ENCODE results near the gene SH2D4B. TPM values are rescaled to one million over a fixed set of nuclear protein-coding genes. Genes with fewer than 3 reads are reported as not detected.

Gene SH2D4B
- total RNA-seq, 4 donors from 2014 or later, result not detected

DNA sequence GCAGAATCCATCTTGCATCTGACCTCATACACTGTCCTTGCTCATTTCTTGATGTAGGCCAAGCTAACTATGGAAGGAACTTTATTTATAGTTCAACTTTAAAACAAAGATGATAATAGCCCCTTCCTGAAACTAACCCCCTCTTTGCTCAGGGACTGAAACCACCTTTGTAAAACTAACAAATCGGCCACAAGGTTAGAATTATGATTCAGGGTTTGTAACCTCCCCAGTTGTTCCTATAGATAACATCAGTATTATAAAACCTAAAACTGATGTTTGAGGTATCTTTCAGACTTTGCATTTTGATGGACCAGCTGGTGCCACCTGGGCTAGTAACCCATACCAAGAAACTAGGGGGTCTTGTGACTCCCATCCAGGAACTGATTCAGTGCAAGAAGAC is 143.4 kb downstream of the SH2D4B start:
- Histone ChIP-seq H3K9me3 (peaks cover 0 to 5% (median 0%) of the 10 kb centered on the region in 3 donors), H3K4me1 (no peaks in the 10 kb centered on the region), H3K4me3 (no peak overlapping the region), H3K27ac (no peak overlapping the region), H3K27me3 (no peaks in the 10 kb centered on the region), H3K36me3 (no peaks in the 10 kb centered on the region)
- TF ChIP-seq POLR2AphosphoS5 (IDR thresholded peaks at IDR 0.05) (no peak), EP300 (IDR thresholded peaks at IDR 0.05) (no peak), POLR2A (IDR thresholded peaks at IDR 0.05) (no peak)
- TF ChIP-seq, protein P1, sequence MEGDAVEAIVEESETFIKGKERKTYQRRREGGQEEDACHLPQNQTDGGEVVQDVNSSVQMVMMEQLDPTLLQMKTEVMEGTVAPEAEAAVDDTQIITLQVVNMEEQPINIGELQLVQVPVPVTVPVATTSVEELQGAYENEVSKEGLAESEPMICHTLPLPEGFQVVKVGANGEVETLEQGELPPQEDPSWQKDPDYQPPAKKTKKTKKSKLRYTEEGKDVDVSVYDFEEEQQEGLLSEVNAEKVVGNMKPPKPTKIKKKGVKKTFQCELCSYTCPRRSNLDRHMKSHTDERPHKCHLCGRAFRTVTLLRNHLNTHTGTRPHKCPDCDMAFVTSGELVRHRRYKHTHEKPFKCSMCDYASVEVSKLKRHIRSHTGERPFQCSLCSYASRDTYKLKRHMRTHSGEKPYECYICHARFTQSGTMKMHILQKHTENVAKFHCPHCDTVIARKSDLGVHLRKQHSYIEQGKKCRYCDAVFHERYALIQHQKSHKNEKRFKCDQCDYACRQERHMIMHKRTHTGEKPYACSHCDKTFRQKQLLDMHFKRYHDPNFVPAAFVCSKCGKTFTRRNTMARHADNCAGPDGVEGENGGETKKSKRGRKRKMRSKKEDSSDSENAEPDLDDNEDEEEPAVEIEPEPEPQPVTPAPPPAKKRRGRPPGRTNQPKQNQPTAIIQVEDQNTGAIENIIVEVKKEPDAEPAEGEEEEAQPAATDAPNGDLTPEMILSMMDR (IDR thresholded peaks at IDR 0.05), result no peak
- WGBS, 2 donors (ENCODE audit: low coverage in 1 of 2), result 82 to 88% methylated on average over 1 of the region's 1 CpG
- ATAC-seq, result no peak

DNA sequence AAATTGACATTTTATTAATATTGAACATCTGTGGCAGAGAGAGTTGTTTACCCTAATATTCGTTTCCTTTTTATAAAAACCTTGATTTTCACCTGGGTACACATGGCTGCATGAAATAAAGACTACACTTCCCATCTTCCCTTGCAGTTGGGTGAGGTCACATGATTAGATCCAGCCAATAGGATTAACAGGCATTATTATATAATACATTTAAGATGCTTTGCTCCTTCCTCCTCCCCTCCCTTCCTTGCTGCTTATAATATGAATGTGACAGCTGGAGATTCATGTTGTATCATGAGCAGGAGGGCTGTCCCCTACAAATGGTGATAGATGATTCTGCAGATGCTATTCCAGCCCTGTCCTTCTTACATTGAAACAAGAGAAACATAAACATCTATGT is 146.6 kb downstream of the SH2D4B start:
- ATAC-seq, result no peak
- Histone ChIP-seq H3K4me3 (no peak overlapping the region), H3K27ac (no peak overlapping the region), H3K9me3 (no peaks in the 10 kb centered on the region), H3K36me3 (no peaks in the 10 kb centered on the region), H3K27me3 (no peaks in the 10 kb centered on the region), H3K4me1 (no peaks in the 10 kb centered on the region)
- TF ChIP-seq POLR2AphosphoS5 (IDR thresholded peaks at IDR 0.05), result no peak
- TF ChIP-seq, protein P1 (IDR thresholded peaks at IDR 0.05), result no peak
- WGBS, 2 donors (ENCODE audit: low coverage in 1 of 2), result 32 to 42% methylated on average over 1 of the region's 1 CpG

DNA sequence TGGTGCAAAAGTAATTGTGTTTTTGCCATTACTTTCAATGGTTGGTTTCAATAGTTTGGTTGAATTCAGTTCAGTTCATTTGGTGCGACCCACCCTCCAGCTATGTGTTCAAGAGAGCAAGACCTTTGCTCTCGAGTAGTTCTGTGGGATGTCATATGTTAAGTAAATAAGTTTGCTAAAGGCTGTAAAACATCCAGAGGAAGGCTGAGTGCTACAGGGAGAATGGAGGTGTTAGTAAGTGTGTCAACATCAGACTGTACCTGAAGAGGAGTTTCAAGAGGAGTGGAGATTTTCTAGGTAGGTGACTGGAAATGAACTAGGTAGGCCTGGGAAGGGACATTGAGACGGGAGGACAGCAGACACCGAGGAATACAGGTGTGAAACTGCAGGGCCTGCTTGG is 147.7 kb downstream of the SH2D4B start:
- Histone ChIP-seq H3K27me3 (no peaks in the 10 kb centered on the region), H3K27ac (no peak overlapping the region), H3K9me3 (no peaks in the 10 kb centered on the region), H3K36me3 (no peaks in the 10 kb centered on the region), H3K4me3 (no peak overlapping the region), H3K4me1 (no peaks in the 10 kb centered on the region)
- ATAC-seq, result no peak
- TF ChIP-seq, protein P1 (IDR thresholded peaks at IDR 0.05), result no peak
- TF ChIP-seq POLR2AphosphoS5 (IDR thresholded peaks at IDR 0.05) (no peak), POLR2A (IDR thresholded peaks at IDR 0.05) (no peak), EP300 (IDR thresholded peaks at IDR 0.05) (no peak)
- WGBS, 2 donors (ENCODE audit: low coverage in 1 of 2), result 63 to 72% methylated on average over 4 of the region's 4 CpGs

DNA sequence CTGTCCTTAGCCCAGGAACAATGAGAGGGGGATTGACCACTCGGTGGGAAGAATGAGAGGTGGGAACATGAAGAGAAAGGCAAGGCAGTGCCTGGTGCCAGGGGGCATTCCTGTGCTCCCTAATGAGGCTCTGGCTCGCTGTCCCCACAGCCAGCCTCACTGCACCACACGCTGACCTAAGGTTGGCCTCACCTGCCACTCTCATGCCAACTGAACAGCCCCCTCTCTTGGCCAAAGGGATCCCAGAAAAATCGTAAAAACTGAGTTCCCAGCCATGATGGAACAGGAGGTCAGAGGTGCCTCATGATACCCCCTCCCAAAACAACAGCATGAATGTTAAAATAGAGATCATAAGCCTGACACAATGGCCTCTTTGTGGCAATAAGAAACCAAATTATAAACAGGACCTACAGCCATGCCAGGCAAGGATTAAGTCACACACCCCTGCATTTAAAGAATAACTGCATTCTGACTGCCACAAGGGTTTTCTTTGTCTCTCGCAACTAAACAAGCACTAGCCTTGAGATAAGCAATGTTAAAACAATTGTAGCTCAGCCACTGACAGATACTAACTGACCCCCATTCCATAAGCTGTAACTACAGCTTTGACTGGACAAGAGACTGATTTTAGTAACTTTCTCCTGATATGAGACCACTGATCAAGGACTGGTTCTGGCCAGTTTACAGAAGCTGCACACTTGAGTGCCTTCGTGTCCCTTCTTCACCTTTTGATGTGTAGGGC is 149.2 kb downstream of the SH2D4B start:
- no peak overlapping the region for H3K27ac ChIP-seq

DNA sequence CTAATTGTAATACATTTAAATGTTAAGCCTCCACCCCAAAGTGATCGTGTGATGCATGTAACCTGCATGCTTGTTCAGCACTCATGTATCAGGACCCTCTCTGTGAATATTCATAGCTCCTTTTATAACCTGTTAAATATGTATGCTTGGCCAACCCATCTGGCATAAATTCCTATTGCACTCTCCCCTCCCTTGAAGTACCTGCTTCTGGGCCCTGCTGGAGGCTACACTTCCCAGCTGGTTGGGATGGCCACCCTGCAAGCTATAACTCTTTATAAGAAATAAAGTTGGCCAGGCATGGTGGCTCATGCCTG is 149.7 kb downstream of the SH2D4B start:
- whole genome bisulfite sequencing, 2 donors (ENCODE audit: low coverage in 1 of 2), result 75 to 100% methylated on average over 1 of the region's 1 CpG
- H3K4me1 ChIP-seq, result no peaks in the 10 kb centered on the region
- no peak for TF ChIP-seq POLR2A (IDR thresholded peaks at IDR 0.05)
- TF ChIP-seq, protein P1 (IDR thresholded peaks at IDR 0.05), result no peak
- no peak for TF ChIP-seq POLR2AphosphoS5 (IDR thresholded peaks at IDR 0.05)
- TF ChIP-seq EP300 (IDR thresholded peaks at IDR 0.05), result no peak
- no peaks in the 10 kb centered on the region for H3K9me3 ChIP-seq
- H3K27me3 ChIP-seq, result peaks cover 14% of the 10 kb centered on the region
- no peaks in the 10 kb centered on the region for H3K36me3 ChIP-seq
- ATAC-seq, result no peak
- H3K27ac ChIP-seq, result no peak overlapping the region
- H3K4me3 ChIP-seq, result no peak overlapping the region

More for the DNA sequence above, 149.2 kb downstream of the SH2D4B start:
- TF ChIP-seq POLR2A (IDR thresholded peaks at IDR 0.05) (no peak), EP300 (IDR thresholded peaks at IDR 0.05) (no peak), POLR2AphosphoS5 (IDR thresholded peaks at IDR 0.05) (no peak)
- TF ChIP-seq, protein P1 (IDR thresholded peaks at IDR 0.05), result no peak
- H3K4me1 ChIP-seq, result no peaks in the 10 kb centered on the region
- no peaks in the 10 kb centered on the region for H3K9me3 ChIP-seq
- 65 to 72% methylated on average over 2 to 6 of the region's 6 CpGs for WGBS, 2 donors (ENCODE audit: low coverage in 1 of 2)
- no peak overlapping the region for H3K4me3 ChIP-seq
- ATAC-seq, result no peak
- H3K27me3 ChIP-seq, result peaks cover 8% of the 10 kb centered on the region
- no peaks in the 10 kb centered on the region for H3K36me3 ChIP-seq
